Measurements from ENCODE around the gene PDZD7.

PDZD7 gene

DNA sequence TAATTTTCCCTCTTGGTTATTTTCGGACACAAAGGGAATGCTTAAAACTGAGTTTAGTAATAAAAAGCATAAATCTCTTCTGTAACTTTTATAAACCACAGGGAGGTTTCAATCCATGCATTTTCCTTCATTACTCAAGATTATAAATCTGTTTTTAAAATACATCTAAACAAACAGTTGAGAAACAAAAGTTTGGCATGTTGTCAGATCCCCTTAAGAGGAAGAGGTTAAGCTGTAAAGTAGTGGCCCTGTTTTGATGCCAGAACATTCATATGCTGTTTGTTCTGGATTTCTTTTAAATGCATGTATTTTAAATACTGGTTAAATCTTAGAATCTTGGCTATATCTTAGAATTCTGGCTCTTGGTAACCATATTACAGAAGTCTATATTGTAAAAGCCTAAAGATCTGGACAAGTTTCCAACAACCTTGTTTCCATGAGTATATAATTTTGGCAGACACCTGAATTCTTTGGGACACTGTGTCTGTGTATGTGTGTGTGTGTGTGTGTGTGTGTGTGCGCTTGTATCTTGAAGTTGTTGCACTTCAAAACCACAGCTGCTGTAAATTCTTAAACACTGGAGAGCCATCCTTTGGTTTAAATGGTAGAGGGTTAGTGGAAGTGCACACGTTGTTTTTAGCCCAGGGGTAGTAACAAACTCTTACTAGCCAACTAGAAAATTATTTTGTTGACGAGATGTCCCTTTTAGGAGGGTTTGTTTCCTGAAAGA lies 68.4 kb downstream of the PDZD7 start:
- DNase-seq, result no peak

DNA sequence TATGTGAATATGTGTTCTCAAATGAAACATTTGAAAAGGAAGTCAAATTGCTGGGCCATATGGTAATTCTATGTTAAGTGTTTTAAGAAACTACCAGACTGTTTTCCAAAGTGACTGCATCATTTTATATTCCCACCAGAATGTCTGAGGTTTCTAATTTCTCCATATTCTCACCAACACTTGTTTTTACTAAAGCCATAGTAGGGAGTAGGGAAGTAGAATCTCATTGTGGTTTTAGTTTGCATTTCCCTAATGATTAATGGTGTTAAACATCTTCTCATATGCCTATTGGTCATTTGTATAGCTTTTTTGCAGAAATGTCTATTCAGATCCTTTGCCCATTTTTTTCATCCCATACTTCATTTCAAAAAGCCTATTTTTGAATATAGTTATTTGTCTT lies 70.7 kb downstream of the PDZD7 start:
- DNase-seq, result no peak

All from cerebellar nuclear complex (tissue), 1 donor.